Measurements from ENCODE around the gene C16orf78. TPM values are rescaled to one million over a fixed set of nuclear protein-coding genes. Genes with fewer than 3 reads are reported as not detected.

The C16orf78 gene
- total RNA-seq, 1 experiment from 2014 or later, result not detected

DNA sequence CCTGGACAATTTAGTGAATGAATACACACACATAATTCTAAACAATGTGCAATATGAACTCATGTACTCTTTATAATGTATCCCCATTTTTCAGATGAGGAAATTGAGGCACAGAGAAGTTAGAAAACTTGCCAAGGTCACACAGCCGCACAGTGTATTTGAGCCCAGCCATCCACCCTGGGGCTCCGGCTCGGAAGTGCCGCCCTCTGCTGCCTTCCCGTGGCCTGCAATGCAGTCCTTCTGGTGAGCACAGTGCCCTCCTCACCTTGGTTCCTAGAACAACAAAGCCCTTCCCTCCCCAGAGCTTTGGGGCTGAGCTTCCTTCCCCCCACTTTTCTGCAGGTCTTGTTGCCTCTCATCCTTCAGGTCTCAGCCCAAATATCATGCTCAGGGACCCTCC lies 63.7 kb downstream of the C16orf78 start:
- Histone ChIP-seq H3K4me2 (no peak overlapping the region), H2AFZ (no peak overlapping the region), H3K79me2 (ENCODE audit: low read depth) (no peaks in the 10 kb centered on the region), H4K20me1 (ENCODE audit: insufficient read depth) (no peaks in the 10 kb centered on the region), H3K9me2 (ENCODE audit: insufficient read depth) (no peaks in the 10 kb centered on the region), H3K9me3 (ENCODE audit: insufficient read depth, low read depth) (no peaks in the 10 kb centered on the region), H3K4me3 (no peak overlapping the region), H3K4me1 (replicated peaks; ENCODE audit: insufficient read depth) (no peaks in the 10 kb centered on the region), H3K36me3 (ENCODE audit: low read depth) (no peaks in the 10 kb centered on the region), H3K27me3 (ENCODE audit: insufficient read depth, low read depth) (peaks cover 86% of the 10 kb centered on the region), H3K27ac (no peak overlapping the region), H3F3A (ENCODE audit: insufficient read depth, low read depth) (no peaks in the 10 kb centered on the region)
- BruUV-seq (replicated peaks), result no TSS peak
- POLR2A ChIA-PET (ENCODE audit: unreplicated experiment), result no interaction called here
- no peak for TF ChIP-seq EZH2 (IDR thresholded peaks at IDR 0.05; ENCODE audit: low read depth)
- TF ChIP-seq, protein P1, sequence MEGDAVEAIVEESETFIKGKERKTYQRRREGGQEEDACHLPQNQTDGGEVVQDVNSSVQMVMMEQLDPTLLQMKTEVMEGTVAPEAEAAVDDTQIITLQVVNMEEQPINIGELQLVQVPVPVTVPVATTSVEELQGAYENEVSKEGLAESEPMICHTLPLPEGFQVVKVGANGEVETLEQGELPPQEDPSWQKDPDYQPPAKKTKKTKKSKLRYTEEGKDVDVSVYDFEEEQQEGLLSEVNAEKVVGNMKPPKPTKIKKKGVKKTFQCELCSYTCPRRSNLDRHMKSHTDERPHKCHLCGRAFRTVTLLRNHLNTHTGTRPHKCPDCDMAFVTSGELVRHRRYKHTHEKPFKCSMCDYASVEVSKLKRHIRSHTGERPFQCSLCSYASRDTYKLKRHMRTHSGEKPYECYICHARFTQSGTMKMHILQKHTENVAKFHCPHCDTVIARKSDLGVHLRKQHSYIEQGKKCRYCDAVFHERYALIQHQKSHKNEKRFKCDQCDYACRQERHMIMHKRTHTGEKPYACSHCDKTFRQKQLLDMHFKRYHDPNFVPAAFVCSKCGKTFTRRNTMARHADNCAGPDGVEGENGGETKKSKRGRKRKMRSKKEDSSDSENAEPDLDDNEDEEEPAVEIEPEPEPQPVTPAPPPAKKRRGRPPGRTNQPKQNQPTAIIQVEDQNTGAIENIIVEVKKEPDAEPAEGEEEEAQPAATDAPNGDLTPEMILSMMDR (conservative IDR thresholded peaks at IDR 0.05), result no peak
- CTCF ChIA-PET, result no interaction called here
- intact Hi-C loops (cut with micrococcal nuclease; ENCODE audit: unreplicated experiment), result no loop called here
- DNase-seq, result no peak

DNA sequence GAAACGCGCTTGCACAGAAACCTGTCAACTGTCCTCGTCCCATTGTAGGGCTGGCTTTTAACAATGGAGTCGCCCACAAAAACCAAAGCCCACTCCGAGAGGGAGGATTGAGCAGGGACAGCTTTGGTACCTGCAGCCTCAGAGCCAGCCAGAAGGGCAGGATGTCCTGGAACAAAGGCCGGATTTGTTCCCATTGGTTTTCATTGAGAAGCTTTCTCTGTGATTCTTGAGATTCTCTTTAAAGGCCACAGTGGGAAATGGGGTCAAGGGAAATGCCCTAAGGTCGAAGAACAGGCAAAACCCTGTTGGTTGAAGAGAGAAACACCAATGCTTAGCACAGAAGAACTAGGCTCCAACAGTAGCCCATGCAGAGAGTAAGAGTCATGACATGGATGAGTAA lies 65.4 kb downstream of the C16orf78 start:
- H3K4me1 ChIP-seq (replicated peaks; ENCODE audit: insufficient read depth), result no peaks in the 10 kb centered on the region
- H3K36me3 ChIP-seq (ENCODE audit: low read depth), result no peaks in the 10 kb centered on the region
- H2AFZ ChIP-seq, result no peak overlapping the region
- intact Hi-C loops (cut with micrococcal nuclease; ENCODE audit: unreplicated experiment), result no loop called here
- H3K9me2 ChIP-seq (ENCODE audit: insufficient read depth), result no peaks in the 10 kb centered on the region
- BruUV-seq (replicated peaks), result no TSS peak
- no peak for TF ChIP-seq EZH2 (IDR thresholded peaks at IDR 0.05; ENCODE audit: low read depth)
- TF ChIP-seq, protein P1 (conservative IDR thresholded peaks at IDR 0.05), result no peak
- no peaks in the 10 kb centered on the region for H3F3A ChIP-seq (ENCODE audit: insufficient read depth, low read depth)
- DNase-seq, result no peak
- no peaks in the 10 kb centered on the region for H3K79me2 ChIP-seq (ENCODE audit: low read depth)
- ChIA-PET CTCF (no interaction called here), POLR2A (ENCODE audit: unreplicated experiment) (no interaction called here)
- H3K4me2 ChIP-seq, result no peak overlapping the region
- no peak overlapping the region for H3K27ac ChIP-seq
- H3K4me3 ChIP-seq, result no peak overlapping the region
- H3K9me3 ChIP-seq (ENCODE audit: insufficient read depth, low read depth), result no peaks in the 10 kb centered on the region
- H3K27me3 ChIP-seq (ENCODE audit: insufficient read depth, low read depth), result peaks cover 92% of the 10 kb centered on the region
- H4K20me1 ChIP-seq (ENCODE audit: insufficient read depth), result no peaks in the 10 kb centered on the region

GRCh38 chr16:49439676-49440075 lies 66.1 kb downstream of the C16orf78 start:
- no peaks in the 10 kb centered on the region for H4K20me1 ChIP-seq (ENCODE audit: insufficient read depth)
- intact Hi-C loops (cut with micrococcal nuclease; ENCODE audit: unreplicated experiment), result no loop called here
- H3K4me3 ChIP-seq, result no peak overlapping the region
- no peaks in the 10 kb centered on the region for H3K79me2 ChIP-seq (ENCODE audit: low read depth)
- no peak overlapping the region for H2AFZ ChIP-seq
- BruUV-seq (replicated peaks), result no TSS peak
- no peaks in the 10 kb centered on the region for H3K36me3 ChIP-seq (ENCODE audit: low read depth)
- DNase-seq, result no peak
- H3K4me2 ChIP-seq, result no peak overlapping the region
- H3K9me2 ChIP-seq (ENCODE audit: insufficient read depth), result no peaks in the 10 kb centered on the region
- ChIA-PET CTCF (no interaction called here), POLR2A (ENCODE audit: unreplicated experiment) (no interaction called here)
- H3F3A ChIP-seq (ENCODE audit: insufficient read depth, low read depth), result no peaks in the 10 kb centered on the region
- TF ChIP-seq, protein P1 (conservative IDR thresholded peaks at IDR 0.05), result no peak
- no peak for TF ChIP-seq EZH2 (IDR thresholded peaks at IDR 0.05; ENCODE audit: low read depth)
- H3K4me1 ChIP-seq (replicated peaks; ENCODE audit: insufficient read depth), result no peaks in the 10 kb centered on the region
- H3K9me3 ChIP-seq (ENCODE audit: insufficient read depth, low read depth), result no peaks in the 10 kb centered on the region
- H3K27me3 ChIP-seq (ENCODE audit: insufficient read depth, low read depth), result peaks cover 96% of the 10 kb centered on the region
- H3K27ac ChIP-seq, result no peak overlapping the region

Data from PC-9 (cell line).